HFFc6 (cell line): ENCODE data around the gene ZNF844. TPM values are rescaled to one million over a fixed set of nuclear protein-coding genes. Genes with fewer than 3 reads are reported as not detected.

Experiments used
- DNase-seq: peaks from one replicate; pipeline ENCODE4 v3.0.0-alpha.2; 2018
- H3K27ac Mint-ChIP-seq: 2 replicates; pipeline ENCODE4 v1.8.0; 2020; ENCODE audit warnings: mild to moderate bottlenecking, mixed read lengths
- H3K27me3 Mint-ChIP-seq: 2 replicates; pipeline ENCODE4 v1.8.0; 2021; ENCODE audit warnings: mild to moderate bottlenecking, moderate library complexity, mixed read lengths; ENCODE audit not compliant: insufficient read depth
- H3K36me3 Mint-ChIP-seq: 2 replicates; pipeline ENCODE4 v1.8.0; 2021; ENCODE audit warnings: low read depth, mixed read lengths
- H3K4me1 Mint-ChIP-seq: 2 replicates; pipeline ENCODE4 v1.8.0; 2020; ENCODE audit warnings: low read depth, mixed read lengths
- H3K4me3 Mint-ChIP-seq: 2 replicates; pipeline ENCODE4 v1.8.0; 2020; ENCODE audit warnings: mild to moderate bottlenecking, moderate library complexity, mixed read lengths
- H3K9me3 Mint-ChIP-seq: 2 replicates; pipeline ENCODE4 v1.8.0; 2020; ENCODE audit warnings: mild to moderate bottlenecking, mixed read lengths
- long read RNA-seq: library from polyadenylated mRNA; unstranded; transcript quantifications from one replicate; pipeline ENCODE4 v2.0.0, GENCODE V29; 2019
- total RNA-seq, 6 experiments: library from RNA; stranded (reverse); fragmentation: NEBNext Ultra II Directional; extraction: Animal tissue kit (Norgen Biotek cat#: 25700); gene quantifications; 2 replicates in 1 of 6; 3 replicates in 5 of 6; pipeline ENCODE4 v1.2.3, GENCODE V29; 2021
- TF ChIP-seq, protein P1 (sequence below): fragments of 200-600 bp; sonication (generic); IDR thresholded peaks from 2 replicates; pipeline ENCODE4 v1.5.0; 2021; ENCODE audit warnings: antibody characterized with exemption, mild to moderate bottlenecking

Gene ZNF844
- total RNA-seq, result 1 to 10 TPM; 1.1 to 4.1 (median 1.3) TPM
- long read RNA-seq, full-length matches to known transcripts, result 1 of 2 reads
- long read RNA-seq, partial matches to known transcripts, result 0 of 2 reads
- long read RNA-seq, other reads (novel, unspliced or antisense), result 1 of 2 reads

DNA sequence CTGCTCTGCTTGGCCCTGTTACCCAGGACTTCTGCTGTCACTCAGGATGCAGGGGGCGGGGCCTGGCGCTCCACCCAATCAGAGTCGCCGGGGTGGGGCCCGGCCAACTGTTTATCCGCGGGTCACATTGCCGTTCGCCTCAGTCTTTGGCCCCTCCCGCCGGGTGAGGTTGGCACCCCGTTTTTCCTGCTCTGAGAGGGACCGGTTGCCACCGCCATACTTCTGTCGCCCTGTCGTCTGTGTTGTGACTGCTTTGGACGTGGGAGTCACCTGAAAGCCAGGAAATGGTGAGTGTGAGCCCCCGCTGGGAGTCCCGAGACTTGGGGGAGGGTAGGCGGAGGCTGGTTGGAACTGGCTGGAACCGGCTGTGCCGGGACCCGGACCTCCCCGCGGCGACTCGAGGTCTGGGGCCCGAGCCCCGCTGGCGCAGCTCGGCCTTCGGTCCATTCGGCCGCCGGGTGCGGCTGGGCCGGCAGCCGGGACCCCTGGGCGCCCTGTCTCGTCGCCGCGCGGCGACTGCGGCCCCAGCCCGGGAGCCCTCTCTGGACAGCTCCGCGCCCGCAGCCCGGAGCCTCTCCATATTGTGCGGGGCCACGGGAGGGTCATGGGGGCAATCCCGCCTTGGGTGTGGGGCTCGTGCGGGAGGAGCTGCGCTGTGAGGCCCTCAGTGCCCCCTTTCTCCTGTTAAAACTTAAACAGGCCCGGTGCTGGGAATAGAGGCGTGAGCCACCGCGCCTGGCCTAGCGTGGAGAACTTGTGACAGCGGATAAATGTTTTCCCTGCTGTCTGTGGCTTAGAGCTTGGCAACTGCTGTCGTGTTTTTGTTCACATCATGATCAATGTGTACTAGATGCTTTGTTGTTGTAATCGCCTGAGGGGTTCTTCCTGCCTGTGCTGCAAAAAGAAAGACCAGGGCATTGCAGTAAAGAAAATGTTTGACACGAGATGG, at the start of gene ZNF844:
Gene ZNF844, plus strand, starts transcription at position 142 of the 949 bp plus-strand sequence. Its CDS starts 143 bp downstream, at position 285.
- no peaks in the 10 kb centered on the region for H3K4me1 Mint-ChIP-seq
- H3K27me3 Mint-ChIP-seq, result peaks cover 2% of the 10 kb centered on the region; the same call in 1 of the 2 replicates
- peak; percentile 81 for DNase-seq
- TF ChIP-seq, protein P1, sequence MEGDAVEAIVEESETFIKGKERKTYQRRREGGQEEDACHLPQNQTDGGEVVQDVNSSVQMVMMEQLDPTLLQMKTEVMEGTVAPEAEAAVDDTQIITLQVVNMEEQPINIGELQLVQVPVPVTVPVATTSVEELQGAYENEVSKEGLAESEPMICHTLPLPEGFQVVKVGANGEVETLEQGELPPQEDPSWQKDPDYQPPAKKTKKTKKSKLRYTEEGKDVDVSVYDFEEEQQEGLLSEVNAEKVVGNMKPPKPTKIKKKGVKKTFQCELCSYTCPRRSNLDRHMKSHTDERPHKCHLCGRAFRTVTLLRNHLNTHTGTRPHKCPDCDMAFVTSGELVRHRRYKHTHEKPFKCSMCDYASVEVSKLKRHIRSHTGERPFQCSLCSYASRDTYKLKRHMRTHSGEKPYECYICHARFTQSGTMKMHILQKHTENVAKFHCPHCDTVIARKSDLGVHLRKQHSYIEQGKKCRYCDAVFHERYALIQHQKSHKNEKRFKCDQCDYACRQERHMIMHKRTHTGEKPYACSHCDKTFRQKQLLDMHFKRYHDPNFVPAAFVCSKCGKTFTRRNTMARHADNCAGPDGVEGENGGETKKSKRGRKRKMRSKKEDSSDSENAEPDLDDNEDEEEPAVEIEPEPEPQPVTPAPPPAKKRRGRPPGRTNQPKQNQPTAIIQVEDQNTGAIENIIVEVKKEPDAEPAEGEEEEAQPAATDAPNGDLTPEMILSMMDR, result no peak
- H3K27ac Mint-ChIP-seq, result peak within 1 kb of the TSS; percentile 82; the same call in 1 of the 2 replicates
- peaks cover 10% of the 10 kb centered on the region for H3K36me3 Mint-ChIP-seq
- peaks cover 25% of the 10 kb centered on the region for H3K9me3 Mint-ChIP-seq
- peak within 1 kb of the TSS; percentile 85 for H3K4me3 Mint-ChIP-seq

- no peak overlapping the region for H3K27ac Mint-ChIP-seq
- no peaks in the 10 kb centered on the region; the same call in 1 of the 2 replicates for H3K27me3 Mint-ChIP-seq
- TF ChIP-seq, protein P1, result no peak
- no peak for DNase-seq
- peaks cover 71% of the 10 kb centered on the region for H3K36me3 Mint-ChIP-seq
- no peak overlapping the region for H3K4me3 Mint-ChIP-seq
- H3K4me1 Mint-ChIP-seq, result no peaks in the 10 kb centered on the region
- peaks cover 89% of the 10 kb centered on the region for H3K9me3 Mint-ChIP-seq
These were observed 49.3 kb upstream of the ZNF844 start for GRCh38 chr19:12015015-12015752.

- TF ChIP-seq, protein P1, result no peak
- H3K9me3 Mint-ChIP-seq, result peaks cover 90% of the 10 kb centered on the region
- peaks cover 71% of the 10 kb centered on the region for H3K36me3 Mint-ChIP-seq
- no peak overlapping the region for H3K4me3 Mint-ChIP-seq
- H3K27me3 Mint-ChIP-seq, result no peaks in the 10 kb centered on the region; the same call in 1 of the 2 replicates
- no peak for DNase-seq
- no peak overlapping the region for H3K27ac Mint-ChIP-seq
- H3K4me1 Mint-ChIP-seq, result no peaks in the 10 kb centered on the region
These were observed 48.8 kb upstream of the ZNF844 start for GRCh38 chr19:12015753-12016116.

GRCh38 chr19:12034198-12034597, 30.3 kb upstream of the ZNF844 start:
- no peak for DNase-seq
- H3K36me3 Mint-ChIP-seq, result peaks cover 29% of the 10 kb centered on the region
- no peaks in the 10 kb centered on the region for H3K27me3 Mint-ChIP-seq
- peak overlapping the region; percentile 63 for H3K27ac Mint-ChIP-seq
- TF ChIP-seq, protein P1, result no peak
- H3K4me3 Mint-ChIP-seq, result peak overlapping the region; percentile 91
- peaks cover 19% of the 10 kb centered on the region for H3K4me1 Mint-ChIP-seq
- peaks cover 5% of the 10 kb centered on the region for H3K9me3 Mint-ChIP-seq

GRCh38 chr19:12034620-12035019, 29.9 kb upstream of the ZNF844 start:
- Mint-ChIP-seq H3K27me3 (no peaks in the 10 kb centered on the region), H3K27ac (peak overlapping the region; percentile 63)
- TF ChIP-seq, protein P1, result no peak

More at GRCh38 chr19:12034620-12035019, 29.9 kb upstream of the ZNF844 start:
- peak overlapping the region; percentile 91 for H3K4me3 Mint-ChIP-seq
- no peak for DNase-seq
- peaks cover 25% of the 10 kb centered on the region for H3K36me3 Mint-ChIP-seq
- peaks cover 19% of the 10 kb centered on the region for H3K4me1 Mint-ChIP-seq
- peaks cover 2% of the 10 kb centered on the region for H3K9me3 Mint-ChIP-seq
